Aorta (tissue), 5 donors: Measurements from ENCODE around the gene MYH15. TPM values are rescaled to one million over a fixed set of nuclear protein-coding genes. Genes with fewer than 3 reads are reported as not detected.

Experiments
- ATAC-seq: fragments of 200-7000 bp; cut with Tn5 transposase; one replicate; pipeline ENCODE4 v1.9.1; 2022; ENCODE audit warnings: moderate library complexity; ENCODE audit not compliant: low FRiP score
- DNase-seq, 2 donors: peaks; one replicate each; pipeline ENCODE4 v3.0.0-alpha.2; 2020
- H3K27ac ChIP-seq, 2 donors: one replicate each; pipeline ENCODE4 v1.5.1; 2013; ENCODE audit warnings: low read length in 2 of 2, mild to moderate bottlenecking in 2 of 2, moderate library complexity in 2 of 2, control low read depth in 1 of 2, inconsistent platforms in 1 of 2, low read depth in 1 of 2
- H3K27me3 ChIP-seq, 2 donors: one replicate each; pipeline ENCODE4 v1.6.1; 2013; ENCODE audit warnings: control low read depth in 1 of 2, low read length in 1 of 2, mild to moderate bottlenecking in 1 of 2, moderate library complexity in 1 of 2; ENCODE audit not compliant: insufficient read depth in 2 of 2, control insufficient read depth in 1 of 2
- H3K36me3 ChIP-seq, 2 donors: one replicate each; pipeline ENCODE4 v1.6.1; 2013; ENCODE audit warnings: control low read depth in 1 of 2, low read length in 1 of 2, mild to moderate bottlenecking in 1 of 2; ENCODE audit not compliant: insufficient read depth in 2 of 2, control insufficient read depth in 1 of 2
- H3K4me1 ChIP-seq, 2 donors: one replicate each; pipeline ENCODE4 v1.6.1; 2013; ENCODE audit warnings: low read length in 2 of 2, control low read depth in 1 of 2, mild to moderate bottlenecking in 1 of 2, moderate library complexity in 1 of 2; ENCODE audit not compliant: insufficient read depth in 2 of 2, control insufficient read depth in 1 of 2
- H3K4me3 ChIP-seq, 2 donors: one replicate each; pipeline ENCODE4 v1.5.1; 2013; ENCODE audit warnings: low read length in 2 of 2, control low read depth in 1 of 2, mild to moderate bottlenecking in 1 of 2
- H3K9me3 ChIP-seq: one replicate; pipeline ENCODE4 v1.6.1; 2013; ENCODE audit warnings: mild to moderate bottlenecking, low read length; ENCODE audit not compliant: control insufficient read depth
- WGBS, 2 donors: extraction: QIAGEN DNeasy Blood & Tissue Kit; methylation state at CpG; one replicate each; pipeline ENCODE4 v1.1.7; 2013; 5-methylcytosine and 5-hydroxymethylcytosine counted together
- intact Hi-C, 2 donors: fragments of 100-400 bp; cut with DNase I; formaldehyde crosslinking; loops; one replicate each; pipeline versions ENCODE4 v1.14.2 to v1.15.0; 2022
- polyA plus RNA-seq, 2 donors: library from polyadenylated mRNA; stranded (reverse); fragments of 200-250 nt; gene quantifications; one replicate each; pipeline ENCODE4 v1.2.3, GENCODE V29; 2013
- total RNA-seq, 2 donors: library from RNA; stranded (reverse); fragmentation: NEBNext Ultra II Directional; extraction: Animal tissue kit (Norgen Biotek cat#: 25700); gene quantifications; one replicate each; pipeline ENCODE4 v1.2.1, GENCODE V29; 2021
- donor health status: healthy with polysubstance abuse.
- donor health status: Bipolar disorder and iron deficiency.
- donor health status: DM: no; HTN: no; CAD: no.
- donor health status: DM: no; HTN: no; CAD: no.
- donor health status: DM: yes; HTN: yes; CAD: no.

The MYH15 gene
- total and polyA plus RNA-seq, 4 donors = 0.03 to 0.15 (median 0.05) TPM; not detected in 1

- Histone ChIP-seq H3K27ac (no peak overlapping the region), H3K9me3 (no peaks in the 10 kb centered on the region), H3K4me1 (no peaks in the 10 kb centered on the region), H3K4me3 (no peak overlapping the region), H3K36me3 (no peaks in the 10 kb centered on the region), H3K27me3 (no peaks in the 10 kb centered on the region)
- 74 to 80% methylated on average over 1 of the region's 1 CpG for WGBS, 2 donors
- no peak for ATAC-seq
- no peak for DNase-seq
- intact Hi-C loops = no loop called here
Observed at GRCh38 chr3:108546247-108546646, 35.9 kb upstream of the MYH15 start.

DNA sequence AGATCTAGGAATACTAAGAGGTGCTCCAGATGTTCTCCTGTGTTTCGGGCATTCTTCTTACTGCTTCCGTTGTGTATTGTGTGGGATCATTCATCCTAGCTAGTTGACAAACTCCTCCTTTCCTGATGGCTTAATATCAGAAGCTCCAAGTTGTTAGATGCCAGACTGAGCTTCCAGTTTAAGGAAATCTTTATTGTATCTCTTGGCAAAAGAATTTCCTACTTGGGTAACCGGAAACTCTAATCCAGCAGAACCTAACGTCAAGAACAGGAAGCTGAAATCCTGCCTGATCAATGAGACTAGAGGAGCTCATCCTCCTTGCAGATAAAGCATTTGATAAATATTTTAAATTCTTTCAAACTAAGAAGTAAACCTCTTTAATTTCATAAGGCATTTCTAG is 27.7 kb upstream of the MYH15 start:
- H3K27ac ChIP-seq = no peak overlapping the region
- no peaks in the 10 kb centered on the region for H3K4me1 ChIP-seq
- ATAC-seq (no peak), DNase-seq (no peak)
- 61 to 70% methylated on average over 4 of the region's 4 CpGs for WGBS, 2 donors
- intact Hi-C loops = no loop called here
- H3K36me3 ChIP-seq = no peaks in the 10 kb centered on the region
- no peak overlapping the region for H3K4me3 ChIP-seq
- H3K27me3 ChIP-seq = no peaks in the 10 kb centered on the region
- H3K9me3 ChIP-seq = no peaks in the 10 kb centered on the region

- Histone ChIP-seq H3K4me3 (no peak overlapping the region), H3K9me3 (no peaks in the 10 kb centered on the region), H3K27me3 (no peaks in the 10 kb centered on the region), H3K27ac (peak overlapping the region in 1 of 2 donors; percentile 22), H3K36me3 (no peaks in the 10 kb centered on the region), H3K4me1 (peaks cover 0 to 8% of the 10 kb centered on the region in 2 donors)
- intact Hi-C loops = no loop called here
- 28 to 36% methylated on average over 3 of the region's 3 CpGs for WGBS, 2 donors
- peak; percentile 47 for ATAC-seq
- no peak for DNase-seq
Observed at GRCh38 chr3:108528459-108529252, 18.3 kb upstream of the MYH15 start.

- WGBS, 2 donors = 88 to 90% methylated on average over 2 of the region's 2 CpGs
- Histone ChIP-seq H3K27me3 (no peaks in the 10 kb centered on the region), H3K4me3 (no peak overlapping the region), H3K4me1 (peaks cover 0 to 8% of the 10 kb centered on the region in 2 donors), H3K9me3 (no peaks in the 10 kb centered on the region), H3K27ac (peak overlapping the region in 1 of 2 donors; percentile 67), H3K36me3 (no peaks in the 10 kb centered on the region)
- intact Hi-C loops = no loop called here
- ATAC-seq (no peak), DNase-seq (no peak)
Observed at GRCh38 chr3:108527817-108528216, 17.4 kb upstream of the MYH15 start.

- H3K27me3 ChIP-seq = no peaks in the 10 kb centered on the region
- H3K36me3 ChIP-seq = no peaks in the 10 kb centered on the region
- DNase-seq (no peak), ATAC-seq (no peak)
- H3K4me1 ChIP-seq = peaks cover 0 to 8% of the 10 kb centered on the region in 2 donors
- peak overlapping the region; percentile 43 to 68 for H3K27ac ChIP-seq
- no peak overlapping the region for H3K4me3 ChIP-seq
- intact Hi-C loops = no loop called here
- no peaks in the 10 kb centered on the region for H3K9me3 ChIP-seq
Observed at GRCh38 chr3:108527109-108527508, 16.7 kb upstream of the MYH15 start.

- 93 to 96% methylated on average over 2 of the region's 2 CpGs for WGBS, 2 donors
- Histone ChIP-seq H3K27me3 (no peaks in the 10 kb centered on the region), H3K9me3 (no peaks in the 10 kb centered on the region), H3K4me1 (peaks cover 0 to 8% of the 10 kb centered on the region in 2 donors), H3K4me3 (no peak overlapping the region), H3K36me3 (no peaks in the 10 kb centered on the region), H3K27ac (no peak overlapping the region)
- intact Hi-C loops = no loop called here
- ATAC-seq (no peak), DNase-seq (no peak)
Observed at GRCh38 chr3:108525971-108526370, 15.6 kb upstream of the MYH15 start.

DNA sequence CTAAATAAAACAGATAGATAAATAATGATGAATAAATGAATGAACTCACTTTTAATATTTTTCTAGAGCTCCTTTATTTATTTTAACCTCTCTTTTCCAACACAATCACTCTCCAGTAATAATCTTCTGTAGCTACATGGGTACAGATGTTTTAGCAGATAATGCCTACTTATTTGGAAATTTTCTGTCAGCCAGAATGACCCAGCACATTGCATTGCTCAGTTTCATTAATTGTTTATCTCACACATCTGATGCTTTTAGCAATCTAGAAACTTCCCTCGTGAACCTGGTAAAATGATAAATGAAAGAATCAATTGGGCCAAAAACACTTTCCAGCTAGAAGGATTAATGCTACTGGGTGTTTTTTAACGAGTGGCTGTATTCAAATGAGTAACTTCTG is 14.9 kb upstream of the MYH15 start:
- ATAC-seq (no peak), DNase-seq (no peak)
- intact Hi-C loops = no loop called here
- Histone ChIP-seq H3K9me3 (no peaks in the 10 kb centered on the region), H3K27ac (no peak overlapping the region), H3K4me3 (no peak overlapping the region), H3K4me1 (peaks cover 0 to 8% of the 10 kb centered on the region in 2 donors), H3K27me3 (no peaks in the 10 kb centered on the region), H3K36me3 (no peaks in the 10 kb centered on the region)
- WGBS, 2 donors = 80 to 82% methylated on average over 2 of the region's 2 CpGs

- Histone ChIP-seq H3K27ac (no peak overlapping the region), H3K4me1 (peaks cover 0 to 8% of the 10 kb centered on the region in 2 donors), H3K27me3 (no peaks in the 10 kb centered on the region), H3K4me3 (no peak overlapping the region), H3K9me3 (no peaks in the 10 kb centered on the region), H3K36me3 (no peaks in the 10 kb centered on the region)
- no peak for DNase-seq
- intact Hi-C loops = no loop called here
- WGBS, 2 donors = 0 to 2% methylated on average over 2 of the region's 2 CpGs
- ATAC-seq = peak; percentile 34
Observed at GRCh38 chr3:108524537-108524936, 14.1 kb upstream of the MYH15 start.

GRCh38 chr3:108518895-108519294 is 8.5 kb upstream of the MYH15 start:
- Histone ChIP-seq H3K9me3 (no peaks in the 10 kb centered on the region), H3K4me1 (no peaks in the 10 kb centered on the region), H3K4me3 (no peak overlapping the region), H3K27ac (no peak overlapping the region), H3K36me3 (no peaks in the 10 kb centered on the region), H3K27me3 (no peaks in the 10 kb centered on the region)
- ATAC-seq (no peak), DNase-seq (no peak)
- intact Hi-C loops = no loop called here
- 68 to 70% methylated on average over 1 of the region's 1 CpG for WGBS, 2 donors
